Fibroblast of the conjunctiva (primary cell): ENCODE measurements around the gene NUMBL.

Experiments used
- DNase-seq: peaks from one replicate; pipeline ENCODE4 v3.0.0-alpha.2; 2010; ENCODE audit warnings: low read depth

Gene NUMBL

GRCh38 chr19:40689339-40690049 lies 957 bp downstream of the NUMBL start:
- DNase-seq = no peak

GRCh38 chr19:40688987-40689338 lies 1.5 kb downstream of the NUMBL start:
- DNase-seq = no peak

GRCh38 chr19:40688309-40688708 lies 2.1 kb downstream of the NUMBL start:
- no peak for DNase-seq

GRCh38 chr19:40687525-40688016 lies 2.9 kb downstream of the NUMBL start:
- DNase-seq = peak; percentile 47

- DNase-seq = no peak
Observed at GRCh38 chr19:40686882-40687524, 3.4 kb downstream of the NUMBL start.

GRCh38 chr19:40685563-40685962 lies 4.9 kb downstream of the NUMBL start:
- no peak for DNase-seq

- no peak for DNase-seq
Observed at GRCh38 chr19:40685016-40685526, 5.4 kb downstream of the NUMBL start.

- DNase-seq = no peak
Observed at GRCh38 chr19:40684280-40684679, 6.2 kb downstream of the NUMBL start.

- no peak for DNase-seq
Observed at GRCh38 chr19:40683437-40683836, 7.0 kb downstream of the NUMBL start.

GRCh38 chr19:40682431-40682964 lies 8.0 kb downstream of the NUMBL start:
- DNase-seq = no peak

- no peak for DNase-seq
Observed at GRCh38 chr19:40681039-40681438, 9.4 kb downstream of the NUMBL start.

- no peak for DNase-seq
Observed at GRCh38 chr19:40677156-40677555, 13.3 kb downstream of the NUMBL start.

- DNase-seq = no peak
Observed at GRCh38 chr19:40674291-40674690, 16.2 kb downstream of the NUMBL start.

- DNase-seq = no peak
Observed at GRCh38 chr19:40673397-40673796, 17.1 kb downstream of the NUMBL start.

- no peak for DNase-seq
Observed at GRCh38 chr19:40672573-40673299, 17.7 kb downstream of the NUMBL start.

GRCh38 chr19:40672038-40672437 lies 18.4 kb downstream of the NUMBL start:
- no peak for DNase-seq

GRCh38 chr19:40671404-40671803 lies 19.0 kb downstream of the NUMBL start:
- no peak for DNase-seq

GRCh38 chr19:40668991-40669614 lies 21.3 kb downstream of the NUMBL start:
- no peak for DNase-seq

- DNase-seq = no peak
Observed at GRCh38 chr19:40667602-40668001, 22.8 kb downstream of the NUMBL start.

GRCh38 chr19:40666803-40667438 lies 23.5 kb downstream of the NUMBL start:
- DNase-seq = no peak
